ENCODE data around the gene POLR2A.

The POLR2A gene

GRCh38 chr17:7508145-7508544 lies 24.0 kb downstream of the POLR2A start:
- no peaks in the 10 kb centered on the region for H3K79me1 ChIP-seq (ENCODE audit: low read length)
- H3K18ac ChIP-seq (ENCODE audit: low read length), result no peak overlapping the region
- H3K14ac ChIP-seq (ENCODE audit: low read length), result no peak overlapping the region
- no peak overlapping the region for H4K91ac ChIP-seq (ENCODE audit: low read depth, low read length)
- no peak overlapping the region for H4K8ac ChIP-seq (ENCODE audit: low read depth, low read length)
- no peaks in the 10 kb centered on the region for H3K79me2 ChIP-seq (ENCODE audit: control insufficient read depth, insufficient read depth, low read length, poor library complexity)
- H3K4me2 ChIP-seq (ENCODE audit: low read length), result no peak overlapping the region
- peaks cover 72 to 82% of the 10 kb centered on the region in 2 experiments for H3K36me3 ChIP-seq (ENCODE audit: control insufficient read depth in 1 of 2, insufficient read depth in 2 of 2, low read length in 2 of 2)
- no peaks in the 10 kb centered on the region for H3K27me3 ChIP-seq (ENCODE audit: insufficient read depth, low read length)
- H2BK5ac ChIP-seq (ENCODE audit: low read depth, low read length, poor library complexity), result no peak overlapping the region
- H3K4me1 ChIP-seq (ENCODE audit: control insufficient read depth in 1 of 2, insufficient read depth in 2 of 2, low read length in 2 of 2), result no peaks in the 10 kb centered on the region
- H2AFZ ChIP-seq (ENCODE audit: insufficient read depth, low read length, poor library complexity), result no peak overlapping the region
- H4K12ac ChIP-seq (ENCODE audit: low read depth, low read length), result no peak overlapping the region
- no peak overlapping the region for H2BK12ac ChIP-seq (ENCODE audit: low read length)
- H2AK5ac ChIP-seq (ENCODE audit: low read length), result no peak overlapping the region
- no peak overlapping the region for H3K9ac ChIP-seq (ENCODE audit: low read length)
- H3K4me3 ChIP-seq (ENCODE audit: low read depth, low read length), result no peak overlapping the region
- no peak for DNase-seq
- H3K27ac ChIP-seq (ENCODE audit: low read depth, low read length), result no peak overlapping the region
- WGBS (ENCODE audit: extremely low coverage, insufficient coverage, insufficient read length), result no CpG with 5 or more reads among the region's 11 CpGs
- peaks cover 2% of the 10 kb centered on the region for H3K9me3 ChIP-seq (ENCODE audit: insufficient read depth, low read depth, low read length)
- no peak overlapping the region for H2BK120ac ChIP-seq (ENCODE audit: insufficient read depth, low read length, poor library complexity)
- no peak overlapping the region for H3K23ac ChIP-seq (ENCODE audit: low read length)
- H3K4ac ChIP-seq (ENCODE audit: low read depth, low read length), result no peak overlapping the region

- Histone ChIP-seq H3K23ac (ENCODE audit: low read length) (no peak overlapping the region), H3K9ac (ENCODE audit: low read length) (no peak overlapping the region), H2AFZ (ENCODE audit: insufficient read depth, low read length, poor library complexity) (no peak overlapping the region), H3K36me3 (ENCODE audit: control insufficient read depth in 1 of 2, insufficient read depth in 2 of 2, low read length in 2 of 2) (peaks cover 74 to 82% of the 10 kb centered on the region in 2 experiments), H3K4ac (ENCODE audit: low read depth, low read length) (no peak overlapping the region), H3K14ac (ENCODE audit: low read length) (no peak overlapping the region), H3K9me3 (ENCODE audit: insufficient read depth, low read depth, low read length) (peaks cover 2% of the 10 kb centered on the region), H3K4me2 (ENCODE audit: low read length) (no peak overlapping the region), H3K4me3 (ENCODE audit: low read depth, low read length) (no peak overlapping the region), H3K4me1 (ENCODE audit: control insufficient read depth in 1 of 2, insufficient read depth in 2 of 2, low read length in 2 of 2) (no peaks in the 10 kb centered on the region), H3K79me2 (ENCODE audit: control insufficient read depth, insufficient read depth, low read length, poor library complexity) (no peaks in the 10 kb centered on the region), H4K8ac (ENCODE audit: low read depth, low read length) (no peak overlapping the region), H2BK120ac (ENCODE audit: insufficient read depth, low read length, poor library complexity) (no peak overlapping the region), H4K91ac (ENCODE audit: low read depth, low read length) (no peak overlapping the region), H3K27ac (ENCODE audit: low read depth, low read length) (no peak overlapping the region), H3K79me1 (ENCODE audit: low read length) (no peaks in the 10 kb centered on the region), H3K27me3 (ENCODE audit: insufficient read depth, low read length) (no peaks in the 10 kb centered on the region), H2BK12ac (ENCODE audit: low read length) (no peak overlapping the region), H2AK5ac (ENCODE audit: low read length) (no peak overlapping the region), H2BK5ac (ENCODE audit: low read depth, low read length, poor library complexity) (no peak overlapping the region), H3K18ac (ENCODE audit: low read length) (no peak overlapping the region), H4K12ac (ENCODE audit: low read depth, low read length) (no peak overlapping the region)
- WGBS (ENCODE audit: extremely low coverage, insufficient coverage, insufficient read length), result no CpG with 5 or more reads among the region's 9 CpGs
- DNase-seq, result no peak
Observed at GRCh38 chr17:7508846-7509245, 24.7 kb downstream of the POLR2A start.

- no peaks in the 10 kb centered on the region for H3K79me1 ChIP-seq (ENCODE audit: low read length)
- H4K91ac ChIP-seq (ENCODE audit: low read depth, low read length), result no peak overlapping the region
- H2BK12ac ChIP-seq (ENCODE audit: low read length), result no peak overlapping the region
- H3K23ac ChIP-seq (ENCODE audit: low read length), result no peak overlapping the region
- H3K9me3 ChIP-seq (ENCODE audit: insufficient read depth, low read depth, low read length), result peaks cover 2% of the 10 kb centered on the region
- no peak overlapping the region for H3K14ac ChIP-seq (ENCODE audit: low read length)
- H3K4ac ChIP-seq (ENCODE audit: low read depth, low read length), result no peak overlapping the region
- no peak overlapping the region for H3K9ac ChIP-seq (ENCODE audit: low read length)
- no peak overlapping the region for H2AFZ ChIP-seq (ENCODE audit: insufficient read depth, low read length, poor library complexity)
- H2BK120ac ChIP-seq (ENCODE audit: insufficient read depth, low read length, poor library complexity), result no peak overlapping the region
- H3K36me3 ChIP-seq (ENCODE audit: control insufficient read depth in 1 of 2, insufficient read depth in 2 of 2, low read length in 2 of 2), result peaks cover 75 to 81% of the 10 kb centered on the region in 2 experiments
- WGBS (ENCODE audit: extremely low coverage, insufficient coverage, insufficient read length), result no CpG with 5 or more reads among the region's 5 CpGs
- no peak overlapping the region for H3K4me3 ChIP-seq (ENCODE audit: low read depth, low read length)
- DNase-seq, result no peak
- no peak overlapping the region for H3K4me2 ChIP-seq (ENCODE audit: low read length)
- H2BK5ac ChIP-seq (ENCODE audit: low read depth, low read length, poor library complexity), result no peak overlapping the region
- no peak overlapping the region for H3K27ac ChIP-seq (ENCODE audit: low read depth, low read length)
- H3K27me3 ChIP-seq (ENCODE audit: insufficient read depth, low read length), result no peaks in the 10 kb centered on the region
- no peak overlapping the region for H4K8ac ChIP-seq (ENCODE audit: low read depth, low read length)
- H4K12ac ChIP-seq (ENCODE audit: low read depth, low read length), result no peak overlapping the region
- no peak overlapping the region for H2AK5ac ChIP-seq (ENCODE audit: low read length)
- H3K4me1 ChIP-seq (ENCODE audit: control insufficient read depth in 1 of 2, insufficient read depth in 2 of 2, low read length in 2 of 2), result no peaks in the 10 kb centered on the region
- no peak overlapping the region for H3K18ac ChIP-seq (ENCODE audit: low read length)
- H3K79me2 ChIP-seq (ENCODE audit: control insufficient read depth, insufficient read depth, low read length, poor library complexity), result no peaks in the 10 kb centered on the region
Observed at GRCh38 chr17:7509937-7510336, 25.8 kb downstream of the POLR2A start.

GRCh38 chr17:7511108-7511507 lies 26.9 kb downstream of the POLR2A start:
- no peak overlapping the region for H3K14ac ChIP-seq (ENCODE audit: low read length)
- WGBS (ENCODE audit: extremely low coverage, insufficient coverage, insufficient read length), result no CpG with 5 or more reads among the region's 10 CpGs
- no peak overlapping the region for H2BK120ac ChIP-seq (ENCODE audit: insufficient read depth, low read length, poor library complexity)
- H3K4me1 ChIP-seq (ENCODE audit: control insufficient read depth in 1 of 2, insufficient read depth in 2 of 2, low read length in 2 of 2), result no peaks in the 10 kb centered on the region
- H3K4me2 ChIP-seq (ENCODE audit: low read length), result no peak overlapping the region
- no peak overlapping the region for H2BK12ac ChIP-seq (ENCODE audit: low read length)
- no peak overlapping the region for H3K18ac ChIP-seq (ENCODE audit: low read length)
- no peak for DNase-seq
- no peak overlapping the region for H2AK5ac ChIP-seq (ENCODE audit: low read length)
- peaks cover 2% of the 10 kb centered on the region for H3K9me3 ChIP-seq (ENCODE audit: insufficient read depth, low read depth, low read length)
- no peak overlapping the region for H2AFZ ChIP-seq (ENCODE audit: insufficient read depth, low read length, poor library complexity)
- H3K4ac ChIP-seq (ENCODE audit: low read depth, low read length), result no peak overlapping the region
- no peaks in the 10 kb centered on the region for H3K79me1 ChIP-seq (ENCODE audit: low read length)
- no peaks in the 10 kb centered on the region for H3K27me3 ChIP-seq (ENCODE audit: insufficient read depth, low read length)
- no peaks in the 10 kb centered on the region for H3K79me2 ChIP-seq (ENCODE audit: control insufficient read depth, insufficient read depth, low read length, poor library complexity)
- no peak overlapping the region for H3K4me3 ChIP-seq (ENCODE audit: low read depth, low read length)
- H4K91ac ChIP-seq (ENCODE audit: low read depth, low read length), result no peak overlapping the region
- no peak overlapping the region for H3K9ac ChIP-seq (ENCODE audit: low read length)
- no peak overlapping the region for H3K23ac ChIP-seq (ENCODE audit: low read length)
- H4K12ac ChIP-seq (ENCODE audit: low read depth, low read length), result no peak overlapping the region
- no peak overlapping the region for H3K27ac ChIP-seq (ENCODE audit: low read depth, low read length)
- peaks cover 75 to 78% of the 10 kb centered on the region in 2 experiments for H3K36me3 ChIP-seq (ENCODE audit: control insufficient read depth in 1 of 2, insufficient read depth in 2 of 2, low read length in 2 of 2)
- no peak overlapping the region for H4K8ac ChIP-seq (ENCODE audit: low read depth, low read length)
- no peak overlapping the region for H2BK5ac ChIP-seq (ENCODE audit: low read depth, low read length, poor library complexity)
